H1 (cell line): Measurements from ENCODE around the gene ANKRD11. TPM values are rescaled to one million over a fixed set of nuclear protein-coding genes. Genes with fewer than 3 reads are reported as not detected.

Experiments
- TEAD4 ChIP-seq: IDR thresholded peaks from 2 replicates; pipeline ENCODE4 v1.6.1; 2012; ENCODE audit warnings: low read depth, low read length, inconsistent platforms, mixed read lengths
- polyA plus RNA-seq, 7 experiments: library from polyadenylated mRNA; depleted of rRNA in 3 of 7; stranded (reverse) in 5 of 7; unstranded in 2 of 7; fragments of >200 nt in 5 of 7; fragments of 200-250 nt in 2 of 7; gene quantifications; 1 replicate in 5 of 7; 2 replicates in 1 of 7; 4 replicates in 1 of 7; pipeline versions ENCODE4 v1.2.1 to v1.2.3, GENCODE V29; 2011 to 2013; ENCODE audit warnings: missing spikeins in 2 of 7, mixed read lengths in 2 of 7
- total RNA-seq: library from RNA; stranded (reverse); fragmentation: NEBNext Ultra II Directional; extraction: Animal tissue kit (Norgen Biotek cat#: 25700); gene quantifications from 2 replicates; pipeline ENCODE4 v1.2.1, GENCODE V29; 2021

Gene ANKRD11
- total and polyA plus RNA-seq, 2 of the 8 experiments (the other 6 are each of a cell fraction or from before 2014, with no cell fraction given), result 46.5 to 142 TPM

- TF ChIP-seq TEAD4, result no peak
- TF ChIP-seq, all 59 proteins: peak for 0
These were observed 31.8 kb downstream of the ANKRD11 start (continued) for GRCh38 chr16:89458551-89458950.
